Gastroesophageal sphincter (tissue), 4 donors: ENCODE data around the gene TECTB. TPM values are rescaled to one million over a fixed set of nuclear protein-coding genes. Genes with fewer than 3 reads are reported as not detected.
A peak's percentile ranks its signal among the peaks of the same experiment; 100 is the strongest.

ENCODE experiments used
- ATAC-seq: fragments of 150-250 bp; one replicate; pipeline ENCODE4 v1.9.1; 2016; ENCODE audit warnings: mild to moderate bottlenecking, moderate library complexity
- H3K27ac ChIP-seq, 4 donors: fragments of 200-600 bp; sonication (generic) in 3 of 4; 1 replicate in 3 of 4; 2 replicates in 1 of 4; pipeline ENCODE4 v1.5.1; 2016 to 2019
- H3K27me3 ChIP-seq: fragments of 200-600 bp; sonication (generic); one replicate; pipeline ENCODE4 v1.5.1; 2019
- H3K36me3 ChIP-seq, 2 donors: fragments of 200-600 bp; sonication (generic); one replicate each; pipeline ENCODE4 v1.5.1; 2019; ENCODE audit warnings: control low read depth in 1 of 2
- H3K4me1 ChIP-seq, 3 donors: fragments of 200-600 bp; sonication (generic); 1 replicate in 2 of 3; 2 replicates in 1 of 3; pipeline ENCODE4 v1.5.1; 2016 to 2019; ENCODE audit warnings: control low read depth in 2 of 3
- H3K4me3 ChIP-seq, 2 donors: fragments of 200-600 bp; sonication (generic); one replicate each; pipeline ENCODE4 v1.5.1; 2019; ENCODE audit warnings: mild to moderate bottlenecking in 1 of 2, moderate library complexity in 1 of 2
- H3K9me3 ChIP-seq, 3 donors: fragments of 200-600 bp; sonication (generic); one replicate each; pipeline ENCODE4 v1.5.1; 2017 to 2019; ENCODE audit warnings: control low read depth in 2 of 3
- CTCF ChIP-seq, 4 experiments: fragments of 200-600 bp in 2 of 4; fragments of 450-650 bp in 2 of 4; sonication (generic) in 1 of 4; IDR thresholded peaks; one replicate each; pipeline ENCODE4 v1.5.1; 2017 to 2019; ENCODE audit warnings: antibody characterized with exemption in 4 of 4, mild to moderate bottlenecking in 2 of 4, moderate library complexity in 2 of 4
- EP300 ChIP-seq: sonication (generic); formaldehyde crosslinking; IDR thresholded peaks from one replicate; pipeline ENCODE4 v1.6.1; 2017; ENCODE audit warnings: antibody characterized with exemption, mild to moderate bottlenecking
- POLR2A ChIP-seq, 2 donors: fragments of 450-650 bp; IDR thresholded peaks; one replicate each; pipeline ENCODE4 v1.6.1; 2017; ENCODE audit warnings: antibody characterized with exemption in 2 of 2, mild to moderate bottlenecking in 2 of 2, moderate library complexity in 1 of 2
- POLR2AphosphoS5 ChIP-seq: sonication (generic); formaldehyde crosslinking; IDR thresholded peaks from one replicate; pipeline ENCODE4 v1.6.1; 2017; ENCODE audit warnings: antibody characterized with exemption
- WGBS, 2 donors: methylation state at CpG; one replicate each; pipeline ENCODE4 v1.1.5; 2018; ENCODE audit warnings: low coverage in 1 of 2; 5-methylcytosine and 5-hydroxymethylcytosine counted together
- total RNA-seq, 4 donors: library from RNA; depleted of rRNA; stranded (reverse); fragments of >200 nt; gene quantifications; one replicate each; pipeline ENCODE4 v1.1.0, GENCODE V29; 2016

Gene TECTB
- total RNA-seq, 4 donors from 2014 or later, result not detected

GRCh38 chr10:112265745-112266144 lies 17.5 kb upstream of the TECTB start:
- H3K9me3 ChIP-seq, result peaks cover 0 to 8% (median 0%) of the 10 kb centered on the region in 3 donors
- 32 to 59% methylated on average over 2 of the region's 2 CpGs for WGBS, 2 donors
- H3K27me3 ChIP-seq, result no peaks in the 10 kb centered on the region
- no peaks in the 10 kb centered on the region for H3K36me3 ChIP-seq
- no peak for ATAC-seq
- H3K4me1 ChIP-seq, result no peaks in the 10 kb centered on the region
- no peak overlapping the region for H3K27ac ChIP-seq
- TF ChIP-seq EP300 (no peak), POLR2A (IDR thresholded peaks at IDR 0.05) (no peak)
- no peak overlapping the region for H3K4me3 ChIP-seq

GRCh38 chr10:112269266-112269665 lies 13.9 kb upstream of the TECTB start:
- no peaks in the 10 kb centered on the region for H3K36me3 ChIP-seq
- H3K4me3 ChIP-seq, result no peak overlapping the region
- no peaks in the 10 kb centered on the region for H3K4me1 ChIP-seq
- TF ChIP-seq EP300 (no peak), POLR2AphosphoS5 (no peak)
- H3K27me3 ChIP-seq, result no peaks in the 10 kb centered on the region
- no peak overlapping the region for H3K27ac ChIP-seq
- ATAC-seq, result no peak
- peaks cover 0 to 8% (median 0%) of the 10 kb centered on the region in 3 donors for H3K9me3 ChIP-seq

GRCh38 chr10:112271982-112272381 lies 11.2 kb upstream of the TECTB start:
- H3K4me1 ChIP-seq, result no peaks in the 10 kb centered on the region
- H3K36me3 ChIP-seq, result no peaks in the 10 kb centered on the region
- 47 to 89% methylated on average over 2 to 3 of the region's 3 CpGs for WGBS, 2 donors
- no peak overlapping the region for H3K4me3 ChIP-seq
- H3K27ac ChIP-seq, result no peak overlapping the region
- TF ChIP-seq CTCF (IDR thresholded peaks at IDR 0.05), result no peak
- H3K9me3 ChIP-seq, result peaks cover 0 to 6% (median 0%) of the 10 kb centered on the region in 3 donors
- ATAC-seq, result peak; percentile 63
- no peaks in the 10 kb centered on the region for H3K27me3 ChIP-seq

- Histone ChIP-seq H3K4me1 (no peaks in the 10 kb centered on the region), H3K9me3 (no peaks in the 10 kb centered on the region), H3K27me3 (no peaks in the 10 kb centered on the region), H3K36me3 (no peaks in the 10 kb centered on the region), H3K4me3 (no peak overlapping the region), H3K27ac (no peak overlapping the region)
- no peak for TF ChIP-seq POLR2A (IDR thresholded peaks at IDR 0.05)
- TF ChIP-seq CTCF (IDR thresholded peaks at IDR 0.05), result no peak
- TF ChIP-seq POLR2AphosphoS5, result no peak
- no peak for TF ChIP-seq EP300
- 63 to 100% methylated on average over 1 to 3 of the region's 5 CpGs for WGBS, 2 donors
- ATAC-seq, result no peak
Measured at GRCh38 chr10:112274831-112275230, 8.4 kb upstream of the TECTB start.

DNA sequence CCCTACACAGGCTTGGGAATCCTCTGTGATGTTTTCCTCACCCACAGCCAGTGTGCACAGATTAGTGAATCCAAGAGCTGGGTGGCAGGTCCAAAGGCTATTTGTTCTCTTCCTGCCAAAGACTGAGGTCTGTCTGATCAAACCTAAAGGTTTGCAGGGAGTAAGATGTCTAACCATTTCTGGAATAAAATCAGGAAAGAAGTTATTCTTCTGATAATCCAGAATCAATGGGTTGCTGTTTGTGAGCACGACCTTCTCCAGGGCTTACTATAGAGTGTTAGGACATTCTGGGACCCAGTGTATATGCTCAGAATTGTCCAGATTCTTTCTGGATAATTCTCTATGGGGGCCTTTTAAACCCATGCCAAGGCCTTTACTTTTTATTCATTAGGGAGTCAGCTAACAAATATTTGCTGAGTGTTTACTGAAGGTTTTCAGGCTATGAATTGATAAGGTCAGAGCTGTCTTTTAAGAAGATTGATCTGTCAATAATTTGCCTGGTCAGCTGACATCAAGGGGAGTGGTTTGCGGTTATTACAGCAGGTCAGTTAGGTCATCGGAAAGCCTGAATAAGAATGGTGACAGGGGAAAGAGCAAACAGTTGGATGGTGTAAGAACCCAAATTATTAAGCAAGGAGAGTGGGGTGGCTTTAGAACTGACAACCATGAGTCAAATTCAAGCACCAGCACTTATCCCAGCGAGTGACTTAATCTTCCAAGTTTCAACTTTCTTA lies 7.5 kb upstream of the TECTB start:
- no peak for TF ChIP-seq EP300
- no peaks in the 10 kb centered on the region for H3K36me3 ChIP-seq
- 85 to 87% methylated on average over 3 to 4 of the region's 4 CpGs for WGBS, 2 donors
- H3K4me1 ChIP-seq, result no peaks in the 10 kb centered on the region
- no peak overlapping the region for H3K27ac ChIP-seq
- H3K27me3 ChIP-seq, result no peaks in the 10 kb centered on the region
- H3K4me3 ChIP-seq, result no peak overlapping the region
- H3K9me3 ChIP-seq, result no peaks in the 10 kb centered on the region
- no peak for ATAC-seq

DNA sequence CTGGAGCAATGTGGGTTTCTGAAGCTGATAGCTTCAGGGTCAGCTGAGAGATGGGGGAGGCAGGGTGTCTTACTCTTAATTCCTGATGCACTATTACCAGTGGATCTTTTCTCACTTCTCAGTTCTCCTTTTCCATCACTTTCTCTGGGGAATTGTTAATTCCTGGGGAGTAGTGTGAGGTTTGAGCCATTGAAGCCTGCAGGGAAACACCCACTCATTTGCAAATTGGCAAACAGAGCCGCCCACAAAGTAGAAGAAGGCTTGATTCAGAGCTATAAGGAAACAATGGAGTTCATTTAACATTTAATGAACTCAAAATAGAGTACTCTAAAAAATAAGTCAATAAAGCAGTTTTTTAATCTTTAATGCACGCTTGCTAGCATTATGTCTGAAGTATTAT lies 4.3 kb upstream of the TECTB start:
- Histone ChIP-seq H3K36me3 (no peaks in the 10 kb centered on the region), H3K4me3 (no peak overlapping the region), H3K4me1 (no peaks in the 10 kb centered on the region), H3K27ac (no peak overlapping the region), H3K27me3 (peaks cover 4% of the 10 kb centered on the region), H3K9me3 (no peaks in the 10 kb centered on the region)
- WGBS, 2 donors, result 49 to 71% methylated on average over 1 to 2 of the region's 2 CpGs
- no peak for TF ChIP-seq CTCF (IDR thresholded peaks at IDR 0.05)
- TF ChIP-seq POLR2AphosphoS5, result no peak
- TF ChIP-seq EP300, result no peak
- no peak for TF ChIP-seq POLR2A (IDR thresholded peaks at IDR 0.05)
- no peak for ATAC-seq
